Activated B cell treated with CpG ODN at 0.5 μM for 24 hours (primary cell): Measurements from ENCODE around the gene CNBP. TPM values are rescaled to one million over a fixed set of nuclear protein-coding genes. Genes with fewer than 3 reads are reported as not detected.
"Not testable (repeated sequence)": the region's sequence is repeated elsewhere in the genome, so short reads cannot be mapped to it uniquely, and the experiment has no call there.

Experiments used
- ATAC-seq: fragments of 200-7000 bp; cut with Tn5 transposase; one replicate; pipeline ENCODE4 v1.10.0; 2021; ENCODE audit warnings: low read depth, mild to moderate bottlenecking, moderate library complexity
- CTCF ChIA-PET: fragments of 350-600 bp; sonication (Branson Sonifier 250); formaldehyde crosslinking; loops from one replicate; lab custom pipeline; 2021; ENCODE audit warnings: antibody characterized with exemption; lab: Charles Lee
- POLR2A ChIA-PET: fragments of 350-600 bp; sonication (Branson Sonifier 250); formaldehyde crosslinking; loops from one replicate; lab custom pipeline; 2021; ENCODE audit warnings: antibody characterized with exemption; lab: Charles Lee
- DNase-seq: peaks from one replicate; pipeline ENCODE4 v3.0.0; 2022
- H3K27ac Mint-ChIP-seq: one replicate; pipeline ENCODE4 v1.8.0; 2020; ENCODE audit warnings: mixed read lengths
- H3K27me3 Mint-ChIP-seq: one replicate; pipeline ENCODE4 v1.8.0; 2021; ENCODE audit warnings: mixed read lengths
- H3K36me3 Mint-ChIP-seq: one replicate; pipeline ENCODE4 v1.8.0; 2021; ENCODE audit warnings: low read depth, mixed read lengths
- H3K4me1 Mint-ChIP-seq: one replicate; pipeline ENCODE4 v1.8.0; 2021; ENCODE audit warnings: mixed read lengths
- H3K4me3 Mint-ChIP-seq: one replicate; pipeline ENCODE4 v1.8.0; 2020; ENCODE audit warnings: mild to moderate bottlenecking, mixed read lengths
- H3K9me3 Mint-ChIP-seq: one replicate; pipeline ENCODE4 v1.8.0; 2020; ENCODE audit warnings: mixed read lengths
- intact Hi-C: fragments of 100-400 bp; cut with micrococcal nuclease; formaldehyde crosslinking; loops from one replicate; pipeline ENCODE4 v1.15.1; 2024
- total RNA-seq: library from RNA; stranded (reverse); gene quantifications from 2 replicates; pipeline ENCODE4 v1.2.3, GENCODE V29; 2022
- TF ChIP-seq, protein P1 (sequence below): fragments of 200-600 bp; IDR thresholded peaks from one replicate; pipeline ENCODE4 v1.8.0; 2022; ENCODE audit warnings: antibody characterized with exemption, mild to moderate bottlenecking

The CNBP gene
- total RNA-seq, 1 donor from 2014 or later, result 281 TPM

GRCh38 chr3:129166579-129167332 lies 16.9 kb downstream of the CNBP start:
- ChIA-PET CTCF (interaction anchor here (1.2 kb wide), 1 partner anchor 14 kb away, joined by 3 read pairs; no protein-coding TSS in a partner anchor), POLR2A (interaction anchor here (1.6 kb wide), 1 partner anchor 17 kb away, joined by 4 read pairs; the partner anchor contains the start of gene CNBP)
- no peak for DNase-seq
- ATAC-seq, result no peak
- Mint-ChIP-seq H3K4me1 (peaks cover 15% of the 10 kb centered on the region), H3K4me3 (no peak overlapping the region), H3K9me3 (no peaks in the 10 kb centered on the region), H3K27ac (no peak overlapping the region), H3K27me3 (no peaks in the 10 kb centered on the region), H3K36me3 (peaks cover 58% of the 10 kb centered on the region)
- intact Hi-C loops, result no loop called here
- TF ChIP-seq, protein P1, sequence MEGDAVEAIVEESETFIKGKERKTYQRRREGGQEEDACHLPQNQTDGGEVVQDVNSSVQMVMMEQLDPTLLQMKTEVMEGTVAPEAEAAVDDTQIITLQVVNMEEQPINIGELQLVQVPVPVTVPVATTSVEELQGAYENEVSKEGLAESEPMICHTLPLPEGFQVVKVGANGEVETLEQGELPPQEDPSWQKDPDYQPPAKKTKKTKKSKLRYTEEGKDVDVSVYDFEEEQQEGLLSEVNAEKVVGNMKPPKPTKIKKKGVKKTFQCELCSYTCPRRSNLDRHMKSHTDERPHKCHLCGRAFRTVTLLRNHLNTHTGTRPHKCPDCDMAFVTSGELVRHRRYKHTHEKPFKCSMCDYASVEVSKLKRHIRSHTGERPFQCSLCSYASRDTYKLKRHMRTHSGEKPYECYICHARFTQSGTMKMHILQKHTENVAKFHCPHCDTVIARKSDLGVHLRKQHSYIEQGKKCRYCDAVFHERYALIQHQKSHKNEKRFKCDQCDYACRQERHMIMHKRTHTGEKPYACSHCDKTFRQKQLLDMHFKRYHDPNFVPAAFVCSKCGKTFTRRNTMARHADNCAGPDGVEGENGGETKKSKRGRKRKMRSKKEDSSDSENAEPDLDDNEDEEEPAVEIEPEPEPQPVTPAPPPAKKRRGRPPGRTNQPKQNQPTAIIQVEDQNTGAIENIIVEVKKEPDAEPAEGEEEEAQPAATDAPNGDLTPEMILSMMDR, result no peak

- ATAC-seq, H3K27ac Mint-ChIP-seq, H3K9me3 Mint-ChIP-seq, intact Hi-C loops, DNase-seq, H3K27me3 Mint-ChIP-seq, H3K4me3 Mint-ChIP-seq: not testable (repeated sequence)
- POLR2A ChIA-PET, result interaction anchor here (0.6 kb wide), 1 partner anchor 13 kb away, joined by 4 read pairs; no protein-coding TSS in a partner anchor
- peaks cover 57% of the 10 kb centered on the region for H3K36me3 Mint-ChIP-seq
- peaks cover 20% of the 10 kb centered on the region for H3K4me1 Mint-ChIP-seq
- CTCF ChIA-PET, result interaction anchor here (1.2 kb wide), 1 partner anchor 15 kb away, joined by 3 read pairs; no protein-coding TSS in a partner anchor
Observed at GRCh38 chr3:129165594-129165993, 18.1 kb downstream of the CNBP start.

DNA sequence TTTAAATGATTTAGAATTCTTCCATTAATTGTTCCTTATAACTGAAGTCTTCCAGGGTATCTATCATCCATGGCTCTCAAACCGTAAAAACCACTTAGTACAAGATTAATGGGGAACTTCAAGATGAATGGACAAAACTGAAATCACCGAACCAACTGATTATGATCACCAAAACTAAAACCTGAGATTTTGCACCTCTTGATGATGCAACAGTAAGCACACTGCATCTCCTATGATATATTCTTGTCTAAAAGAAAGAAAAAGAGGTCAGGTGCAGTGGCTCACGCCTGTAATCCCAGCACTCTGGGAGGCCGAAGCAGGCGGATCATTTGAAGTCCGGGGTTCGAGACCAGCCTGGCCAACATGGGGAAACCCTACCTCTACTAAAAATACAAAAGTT lies 19.2 kb downstream of the CNBP start:
- H3K4me1 Mint-ChIP-seq, result peaks cover 31% of the 10 kb centered on the region
- H3K27ac Mint-ChIP-seq, result no peak overlapping the region
- peaks cover 50% of the 10 kb centered on the region for H3K36me3 Mint-ChIP-seq
- no peak overlapping the region for H3K4me3 Mint-ChIP-seq
- no peak for ATAC-seq
- TF ChIP-seq, protein P1, result no peak
- H3K27me3 Mint-ChIP-seq, result no peaks in the 10 kb centered on the region
- no peaks in the 10 kb centered on the region for H3K9me3 Mint-ChIP-seq
- POLR2A ChIA-PET, result interaction anchor here (0.9 kb wide), 1 partner anchor 42 kb away, joined by 7 read pairs; no protein-coding TSS in a partner anchor
- intact Hi-C loops, result no loop called here
- CTCF ChIA-PET, result interaction anchor here (1.1 kb wide), 1 partner anchor 66 kb away, joined by 4 read pairs; no protein-coding TSS in a partner anchor
- no peak for DNase-seq

DNA sequence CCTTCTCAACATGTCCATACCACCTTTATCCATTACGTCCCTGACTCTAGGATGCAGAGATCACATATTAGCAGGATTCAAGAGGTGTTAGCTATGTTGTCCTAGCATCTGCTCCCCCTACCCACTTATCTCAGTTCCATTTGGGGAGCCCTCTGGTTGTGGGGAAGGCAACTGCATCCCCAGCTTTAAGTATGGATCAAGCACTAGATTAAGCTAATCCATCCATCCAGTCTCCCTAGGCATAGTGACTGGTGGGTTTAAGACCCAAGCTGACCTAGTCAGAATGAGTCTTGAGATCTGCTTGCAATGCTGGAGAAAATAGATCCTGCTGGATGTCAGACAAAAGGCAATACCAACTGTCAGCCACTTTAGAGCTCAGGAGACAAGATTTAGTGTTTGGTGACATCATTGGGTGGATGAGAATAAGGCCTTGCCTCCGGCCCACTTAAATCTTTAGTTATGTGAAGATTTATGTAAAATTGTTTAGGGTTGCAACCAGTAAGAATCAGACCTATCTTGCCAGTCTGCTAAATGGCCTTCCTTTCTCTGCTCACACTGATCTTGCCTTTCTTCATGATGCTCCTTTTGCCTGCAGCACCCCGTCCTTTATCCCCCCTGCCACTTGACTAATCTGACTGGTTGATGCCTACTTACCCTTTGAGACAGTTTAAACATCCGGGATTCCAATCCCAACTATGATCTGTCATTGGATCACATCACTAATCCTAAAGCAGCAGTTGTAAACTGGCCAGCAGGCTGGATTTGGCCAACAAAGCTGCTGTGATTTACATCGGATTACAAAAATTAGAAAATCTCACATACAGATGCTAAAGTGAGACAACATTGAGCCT lies 20.7 kb downstream of the CNBP start:
- DNase-seq, result no peak
- ATAC-seq, result no peak
- intact Hi-C loops, result no loop called here
- peak overlapping the region; percentile 100 for H3K27ac Mint-ChIP-seq
- CTCF ChIA-PET, result interaction anchor here (0.6 to 2.4 kb wide), 9 partner anchors 10 to 192 kb away, joined by 3 to 45 read pairs (median 5); a partner anchor contains a TSS
- H3K9me3 Mint-ChIP-seq, result no peaks in the 10 kb centered on the region
- POLR2A ChIA-PET, result interaction anchor here (1.1 to 3.3 kb wide), 11 partner anchors 16 to 146 kb away, joined by 4 to 40 read pairs (median 8); partner anchors contain the start of genes CNBP, COPG1 and RAB43
- H3K4me1 Mint-ChIP-seq, result peaks cover 39% of the 10 kb centered on the region
- TF ChIP-seq, protein P1, result no peak
- H3K36me3 Mint-ChIP-seq, result peaks cover 52% of the 10 kb centered on the region
- H3K4me3 Mint-ChIP-seq, result peak overlapping the region; percentile 24
- no peaks in the 10 kb centered on the region for H3K27me3 Mint-ChIP-seq

- Mint-ChIP-seq H3K27ac (peak overlapping the region; percentile 100), H3K9me3 (no peaks in the 10 kb centered on the region), H3K27me3 (no peaks in the 10 kb centered on the region), H3K4me1 (peaks cover 39% of the 10 kb centered on the region), H3K4me3 (peak overlapping the region; percentile 98), H3K36me3 (peaks cover 49% of the 10 kb centered on the region)
- TF ChIP-seq, protein P1, result no peak
- ChIA-PET POLR2A (interaction anchor here (0.6 to 3.3 kb wide), 17 partner anchors 9 to 282 kb away, joined by 3 to 40 read pairs (median 5); partner anchors contain the start of genes ACAD9, CNBP, COPG1 and RAB43), CTCF (interaction anchor here (0.6 to 2.4 kb wide), 15 partner anchors 9 to 192 kb away, joined by 3 to 45 read pairs (median 4); partner anchors contain the start of gene RAB43)
- peak; percentile 19 for DNase-seq
- no peak for ATAC-seq
- intact Hi-C loops, result loop anchor here (1.0 kb wide), 12 partner anchors 21 to 437 kb away; partner anchors contain the start of genes CNBP, COPG1 and HMCES
Observed at GRCh38 chr3:129161860-129162271, 21.8 kb downstream of the CNBP start.
